KG1 (cell line): ENCODE data around the gene EXOC3.
"Not testable (repeated sequence)": the region's sequence is repeated elsewhere in the genome, so short reads cannot be mapped to it uniquely, and the experiment has no call there.

Experiments used
- DNase-seq: peaks from one replicate; lab custom pipeline; 2025; lab: John Stamatoyannopoulos, UW

Gene EXOC3

GRCh38 chr5:502325-503079 lies 59.5 kb downstream of the EXOC3 start:
- no peak for DNase-seq

GRCh38 chr5:504326-505154 lies 61.6 kb downstream of the EXOC3 start:
- DNase-seq, result no peak

- DNase-seq, result no peak
Observed at GRCh38 chr5:505951-506525, 63.1 kb downstream of the EXOC3 start.

GRCh38 chr5:507986-508575 lies 65.1 kb downstream of the EXOC3 start:
- DNase-seq, result not testable (repeated sequence)

GRCh38 chr5:509611-510185 lies 66.7 kb downstream of the EXOC3 start:
- no peak for DNase-seq

GRCh38 chr5:510521-510920 lies 67.5 kb downstream of the EXOC3 start:
- DNase-seq, result no peak

GRCh38 chr5:511476-511875 lies 68.5 kb downstream of the EXOC3 start:
- no peak for DNase-seq

GRCh38 chr5:513216-514100 lies 70.5 kb downstream of the EXOC3 start:
- no peak for DNase-seq

GRCh38 chr5:514101-514485 lies 71.1 kb downstream of the EXOC3 start:
- no peak for DNase-seq

GRCh38 chr5:514673-515072 lies 71.7 kb downstream of the EXOC3 start:
- no peak for DNase-seq

GRCh38 chr5:515273-515836 lies 72.4 kb downstream of the EXOC3 start:
- no peak for DNase-seq

GRCh38 chr5:516338-516925 lies 73.5 kb downstream of the EXOC3 start:
- no peak for DNase-seq
